ENCODE measurements around the gene CERCAM. TPM values are rescaled to one million over a fixed set of nuclear protein-coding genes. Genes with fewer than 3 reads are reported as not detected.

The CERCAM gene
- total RNA-seq, 2 experiments from 2014 or later = 0.33 to 0.57 TPM

DNA sequence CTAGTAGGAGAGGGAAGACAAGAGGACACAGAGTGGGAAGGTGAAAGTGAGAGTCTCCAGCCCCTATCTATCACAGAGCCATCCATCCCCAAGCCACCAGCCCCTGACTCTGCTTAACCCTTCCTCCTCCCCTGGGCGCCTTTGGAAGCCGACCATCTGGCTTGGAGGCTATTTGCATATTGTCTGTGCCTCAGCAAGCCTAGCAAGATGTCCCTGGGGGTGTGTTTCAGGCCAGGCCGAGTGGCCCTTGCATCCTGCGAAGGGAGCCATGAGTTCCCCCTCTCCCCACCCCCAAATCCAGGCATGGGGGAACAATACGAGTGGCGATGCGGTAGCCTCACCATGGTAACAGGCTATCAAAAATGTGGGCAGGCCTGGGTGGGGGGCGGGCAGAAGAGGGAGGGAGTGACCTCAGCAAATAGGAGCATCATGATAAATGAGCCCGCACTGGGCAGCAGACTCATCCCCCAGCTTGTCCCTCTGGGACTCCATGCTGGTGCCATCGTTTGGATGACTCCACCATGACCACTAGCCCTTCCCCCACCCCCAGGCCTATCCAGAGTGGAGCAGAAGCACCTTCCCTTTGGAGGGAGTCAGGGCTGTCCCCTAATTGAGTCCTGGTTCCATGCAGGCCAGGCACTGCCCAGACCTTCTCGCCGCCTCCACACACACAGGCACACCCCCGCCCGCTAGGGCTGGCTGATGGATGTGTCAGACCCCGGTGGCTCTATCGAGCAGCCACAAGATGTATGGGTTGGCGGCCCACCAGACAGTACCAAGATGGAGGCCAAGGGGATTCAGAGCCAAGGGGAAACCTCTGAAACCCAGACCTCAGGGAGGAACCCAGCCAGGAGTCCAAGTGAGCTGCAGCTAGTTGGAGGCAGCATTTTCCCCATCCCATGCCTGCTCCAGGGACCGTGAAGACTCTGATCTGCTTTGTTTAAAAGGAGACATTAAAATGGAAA, 34.9 kb upstream of the CERCAM start:
- Mint-ChIP-seq H3K4me3 (no peak overlapping the region), H3K27me3 (ENCODE audit: low read depth) (no peaks in the 10 kb centered on the region), H3K36me3 (ENCODE audit: low read depth) (peaks cover 13% of the 10 kb centered on the region), H3K27ac (no peak overlapping the region), H3K4me1 (ENCODE audit: low read depth) (no peaks in the 10 kb centered on the region), H3K9me3 (no peaks in the 10 kb centered on the region)
- CTCF ChIA-PET = interaction anchor here (0.6 to 1.2 kb wide), 4 partner anchors 24 to 316 kb away, joined by 3 to 4 read pairs (median 4); no protein-coding TSS in a partner anchor
- no peak for DNase-seq
- intact Hi-C loops (cut with micrococcal nuclease) = no loop called here

DNA sequence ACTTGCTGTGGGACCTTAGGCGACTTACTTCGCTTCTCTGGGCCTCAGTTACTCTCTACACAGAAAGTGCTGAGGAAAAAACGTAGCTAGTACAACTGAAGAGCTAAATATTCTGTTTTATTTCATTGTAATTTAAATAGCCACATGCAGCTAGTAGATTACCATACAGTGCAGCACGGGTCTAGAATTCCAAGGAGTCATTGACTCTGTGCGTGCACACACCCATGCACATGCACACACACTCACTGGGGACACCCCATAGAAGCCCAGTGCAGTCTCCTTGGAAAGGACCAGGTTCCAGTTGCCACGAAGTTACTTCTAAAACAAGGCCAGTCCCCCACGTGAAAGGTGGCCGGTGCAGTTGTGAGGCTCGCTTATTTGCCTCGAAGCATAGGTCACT, 32.5 kb upstream of the CERCAM start:
- CTCF ChIA-PET = no interaction called here
- Mint-ChIP-seq H3K4me1 (ENCODE audit: low read depth) (no peaks in the 10 kb centered on the region), H3K4me3 (no peak overlapping the region), H3K36me3 (ENCODE audit: low read depth) (peaks cover 22% of the 10 kb centered on the region), H3K9me3 (no peaks in the 10 kb centered on the region), H3K27ac (no peak overlapping the region), H3K27me3 (ENCODE audit: low read depth) (no peaks in the 10 kb centered on the region)
- intact Hi-C loops (cut with micrococcal nuclease) = no loop called here
- DNase-seq = no peak

DNA sequence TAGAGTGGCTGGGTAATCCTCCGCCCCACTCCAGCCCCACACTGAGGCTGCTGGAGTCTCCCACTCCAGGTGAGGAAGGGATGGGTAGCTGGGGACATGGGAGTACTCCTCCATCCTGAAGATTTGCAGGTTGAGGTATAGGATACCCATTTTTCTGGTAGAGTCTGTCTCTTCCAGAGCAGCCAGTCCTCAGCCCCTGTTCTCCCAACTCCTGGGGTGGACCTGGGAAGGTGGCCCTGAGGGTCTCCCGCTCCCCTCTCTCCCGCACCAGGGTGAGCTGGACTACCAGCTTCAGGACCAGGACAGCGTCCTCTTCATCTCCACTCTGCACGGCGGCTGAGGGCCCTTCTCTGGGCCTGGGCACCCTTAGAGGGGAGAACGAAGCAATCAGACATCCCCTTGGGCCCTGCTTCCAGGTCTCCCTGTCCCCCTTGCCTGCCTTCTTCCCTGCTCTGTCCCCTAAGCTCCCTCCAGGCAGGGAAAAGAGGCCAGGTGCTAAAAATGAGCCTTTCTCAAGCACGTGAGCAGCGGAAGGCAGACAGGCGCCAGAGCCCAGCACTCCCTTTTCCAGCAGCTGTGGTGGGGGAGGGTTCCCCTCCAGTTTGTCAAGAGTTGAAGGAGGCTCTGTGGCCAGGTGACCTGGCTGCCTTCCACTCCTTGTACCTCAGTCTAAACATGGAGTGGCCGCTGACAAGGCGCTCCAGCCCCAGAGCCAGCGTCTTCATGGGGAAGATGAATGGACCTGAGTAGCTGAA, 31.1 kb upstream of the CERCAM start:
- H3K36me3 Mint-ChIP-seq (ENCODE audit: low read depth) = peaks cover 20% of the 10 kb centered on the region
- no peaks in the 10 kb centered on the region for H3K27me3 Mint-ChIP-seq (ENCODE audit: low read depth)
- no peaks in the 10 kb centered on the region for H3K4me1 Mint-ChIP-seq (ENCODE audit: low read depth)
- intact Hi-C loops (cut with micrococcal nuclease) = no loop called here
- H3K9me3 Mint-ChIP-seq = no peaks in the 10 kb centered on the region
- no peak overlapping the region for H3K27ac Mint-ChIP-seq
- DNase-seq = no peak
- CTCF ChIA-PET = no interaction called here
- H3K4me3 Mint-ChIP-seq = no peak overlapping the region

DNA sequence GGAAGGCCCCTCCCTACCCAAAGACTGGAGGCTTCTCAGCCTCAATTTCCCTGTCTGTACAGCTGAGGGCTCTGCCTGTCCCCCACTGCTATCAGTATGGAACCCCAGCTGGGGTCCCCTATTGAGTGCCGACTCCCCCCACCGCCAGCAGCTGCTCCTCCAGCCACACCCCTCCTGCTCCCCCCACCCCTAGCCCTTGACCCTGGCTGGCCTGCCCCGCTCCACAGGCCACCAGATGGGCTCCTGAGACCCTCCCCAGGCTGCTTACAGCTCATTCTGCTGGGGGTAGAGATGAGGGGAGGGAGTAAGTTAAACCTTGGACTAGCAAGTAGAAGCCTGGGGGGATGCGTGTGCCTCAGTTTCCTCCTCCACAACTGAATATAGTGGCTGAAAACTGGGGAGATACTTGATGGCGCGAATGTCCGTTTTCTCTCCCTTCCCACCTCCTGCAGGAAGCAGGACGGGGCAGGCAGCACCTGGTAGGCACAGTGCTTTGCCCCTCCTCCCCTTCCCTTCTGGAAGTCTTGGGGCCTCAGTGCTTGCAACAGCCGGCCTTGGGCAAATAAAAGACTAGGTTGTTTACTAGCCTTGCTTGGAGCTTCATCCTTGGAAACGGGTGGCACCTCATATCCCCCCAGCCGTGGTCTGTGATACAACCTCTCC, 30.4 kb upstream of the CERCAM start:
- H3K36me3 Mint-ChIP-seq (ENCODE audit: low read depth) = peaks cover 20% of the 10 kb centered on the region
- DNase-seq = no peak
- no peak overlapping the region for H3K27ac Mint-ChIP-seq

DNA sequence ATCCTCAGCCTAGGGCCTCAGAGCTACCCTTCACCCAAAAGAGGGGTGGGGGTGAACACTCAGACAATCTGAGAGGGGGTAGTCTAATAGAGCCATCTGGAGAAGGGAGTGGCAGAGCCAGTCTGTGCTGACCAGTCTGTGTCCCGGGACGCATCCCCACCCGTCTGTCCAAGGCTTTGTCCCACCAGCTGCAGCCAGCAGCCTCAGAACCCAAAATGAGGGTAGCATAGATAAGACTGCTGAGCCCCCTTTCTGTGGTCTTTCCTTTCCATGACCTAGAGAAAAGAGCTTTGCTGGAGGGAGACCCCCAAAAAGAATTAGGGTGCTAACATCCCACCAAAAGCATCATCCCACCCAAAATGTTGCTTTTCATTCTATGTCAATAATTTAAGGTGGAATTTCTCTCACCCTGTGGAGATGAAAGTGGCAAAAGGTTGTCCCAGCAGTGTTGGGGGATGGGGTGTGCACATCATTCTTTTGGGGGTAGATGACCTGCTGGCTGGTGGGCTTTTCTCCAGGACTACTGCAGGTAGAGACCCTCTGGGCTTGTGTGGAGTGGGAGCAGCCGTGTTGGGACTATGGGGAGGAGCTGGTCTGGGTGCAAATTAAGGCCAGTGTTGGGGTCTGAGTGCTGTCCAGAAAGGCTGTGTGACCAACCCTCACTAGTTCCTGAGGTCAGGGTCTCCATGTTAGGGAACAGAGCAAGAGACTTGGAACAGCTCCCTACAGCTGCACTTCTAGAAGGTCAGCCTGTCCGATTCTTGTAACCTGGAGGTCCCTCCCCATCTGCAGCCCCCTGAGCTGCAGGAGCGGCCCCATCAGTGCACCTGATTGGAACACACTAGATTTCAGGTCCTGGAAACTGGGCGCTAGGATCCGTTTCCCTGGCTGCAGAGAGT, 29.6 kb upstream of the CERCAM start:
- no peak for DNase-seq
- Mint-ChIP-seq H3K27me3 (ENCODE audit: low read depth) (no peaks in the 10 kb centered on the region), H3K9me3 (no peaks in the 10 kb centered on the region), H3K27ac (no peak overlapping the region), H3K4me1 (ENCODE audit: low read depth) (no peaks in the 10 kb centered on the region), H3K4me3 (no peak overlapping the region), H3K36me3 (ENCODE audit: low read depth) (peaks cover 18% of the 10 kb centered on the region)
- intact Hi-C loops (cut with micrococcal nuclease) = no loop called here
- CTCF ChIA-PET = interaction anchor here (0.8 kb wide), 1 partner anchor 11 kb away, joined by 3 read pairs; no protein-coding TSS in a partner anchor

More for the DNA sequence above, 30.4 kb upstream of the CERCAM start:
- H3K4me1 Mint-ChIP-seq (ENCODE audit: low read depth) = no peaks in the 10 kb centered on the region
- H3K27me3 Mint-ChIP-seq (ENCODE audit: low read depth) = no peaks in the 10 kb centered on the region
- CTCF ChIA-PET = no interaction called here
- intact Hi-C loops (cut with micrococcal nuclease) = no loop called here
- H3K9me3 Mint-ChIP-seq = no peaks in the 10 kb centered on the region
- no peak overlapping the region for H3K4me3 Mint-ChIP-seq

DNA sequence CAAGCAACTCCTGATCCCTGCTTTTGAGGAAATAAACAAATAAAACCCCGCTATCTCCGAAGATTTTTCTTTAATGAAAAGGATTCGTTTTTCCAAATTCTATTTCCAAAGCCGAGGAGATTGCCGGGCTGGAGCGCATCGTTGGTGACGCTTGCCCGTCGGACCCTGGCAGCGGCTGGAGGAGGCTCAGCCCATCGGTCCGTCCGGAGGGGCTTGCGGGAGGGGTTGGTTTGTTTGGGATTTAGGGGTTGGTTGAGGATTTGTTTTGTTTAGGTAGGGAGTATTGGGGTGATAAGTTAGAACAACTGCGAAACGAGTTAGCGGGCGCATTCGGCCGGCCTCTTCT, 28.7 kb upstream of the CERCAM start:
- CTCF ChIA-PET = interaction anchor here (0.8 kb wide), 1 partner anchor 10 kb away, joined by 3 read pairs; no protein-coding TSS in a partner anchor
- Mint-ChIP-seq H3K27ac (no peak overlapping the region), H3K4me3 (no peak overlapping the region), H3K4me1 (ENCODE audit: low read depth) (no peaks in the 10 kb centered on the region), H3K9me3 (no peaks in the 10 kb centered on the region), H3K27me3 (ENCODE audit: low read depth) (peaks cover 2% of the 10 kb centered on the region), H3K36me3 (ENCODE audit: low read depth) (peaks cover 17% of the 10 kb centered on the region)
- intact Hi-C loops (cut with micrococcal nuclease) = no loop called here
- DNase-seq = no peak

DNA sequence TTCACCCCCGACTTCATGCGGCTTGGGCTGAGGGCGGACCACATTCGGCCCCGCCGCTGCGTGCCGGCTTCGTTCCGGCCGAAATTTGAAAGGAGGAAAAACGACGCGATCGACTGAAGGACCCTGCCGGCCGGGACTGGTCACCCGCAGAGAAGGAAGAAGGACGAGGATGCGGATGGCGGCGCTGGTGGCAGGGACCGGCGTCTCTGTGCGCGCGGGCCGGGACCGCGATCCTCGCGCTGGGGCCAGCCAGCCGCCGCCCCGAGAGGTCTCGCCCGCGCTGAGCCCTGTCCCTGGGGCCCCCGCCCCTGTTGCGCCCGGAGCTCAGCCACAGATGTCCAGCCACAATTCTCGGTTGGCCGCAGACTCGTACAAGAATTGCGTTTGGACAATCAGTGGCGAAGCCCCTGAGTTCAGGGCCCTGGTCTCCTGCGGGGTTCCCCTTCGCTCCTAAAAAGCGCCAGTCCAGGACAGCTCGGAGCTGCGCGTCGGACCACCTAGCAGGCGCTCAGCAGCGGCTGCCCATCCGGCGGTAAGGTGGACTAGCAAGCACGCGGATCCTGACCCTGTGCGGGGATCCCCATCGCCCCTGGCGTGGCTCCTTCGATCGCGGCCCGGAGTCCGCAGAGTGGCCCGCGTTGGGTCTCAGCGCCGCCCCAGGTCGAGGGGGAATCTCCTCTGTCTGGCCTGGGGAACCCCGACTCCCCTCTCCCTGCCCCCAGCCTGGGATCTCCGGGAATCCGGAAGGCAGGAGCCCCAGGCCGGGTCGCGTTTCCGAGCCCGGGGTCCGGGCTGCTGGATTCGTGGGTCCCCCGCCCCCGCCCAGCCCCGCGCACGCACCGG, 28.1 kb upstream of the CERCAM start:
- Mint-ChIP-seq H3K36me3 (ENCODE audit: low read depth) (peaks cover 16% of the 10 kb centered on the region), H3K27ac (no peak overlapping the region), H3K27me3 (ENCODE audit: low read depth) (peaks cover 8% of the 10 kb centered on the region), H3K9me3 (no peaks in the 10 kb centered on the region), H3K4me1 (ENCODE audit: low read depth) (no peaks in the 10 kb centered on the region), H3K4me3 (no peak overlapping the region)
- DNase-seq = no peak
- intact Hi-C loops (cut with micrococcal nuclease) = no loop called here
- CTCF ChIA-PET = interaction anchor here (0.6 kb wide), 1 partner anchor 88 kb away, joined by 3 read pairs; no protein-coding TSS in a partner anchor

DNA sequence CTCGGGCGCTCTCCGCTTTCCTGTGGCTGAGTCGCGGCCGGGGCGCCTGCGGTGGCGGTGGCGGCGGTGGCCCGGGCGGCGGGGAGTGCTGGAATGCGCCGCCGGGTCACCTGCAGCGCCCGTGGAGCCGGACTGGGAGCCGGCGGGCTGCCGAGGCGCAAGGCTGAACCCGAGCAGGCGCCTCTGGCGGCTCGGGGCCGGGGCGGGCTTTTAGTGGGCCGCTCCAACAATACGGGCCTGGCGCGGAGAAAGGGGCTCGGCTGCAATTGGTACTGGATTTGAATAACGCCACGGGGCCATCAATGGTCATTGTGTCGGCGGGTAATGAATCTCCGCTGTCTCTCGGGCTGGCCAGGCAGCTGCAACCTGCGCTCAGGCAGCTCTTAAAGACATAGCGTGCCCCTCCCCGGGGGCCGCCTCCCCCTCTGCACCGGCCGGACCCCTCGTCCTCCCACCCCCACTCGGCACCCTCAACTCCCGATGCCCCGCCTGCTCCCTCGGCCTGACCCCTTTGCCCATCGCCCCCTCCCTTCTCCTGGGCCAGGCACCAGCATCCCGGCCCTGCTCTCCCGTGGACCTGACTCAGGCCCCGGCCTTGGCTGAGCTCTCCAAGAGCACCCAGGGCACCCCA, 27.4 kb upstream of the CERCAM start:
- peaks cover 10% of the 10 kb centered on the region for H3K27me3 Mint-ChIP-seq (ENCODE audit: low read depth)
- no peak for DNase-seq
- peaks cover 16% of the 10 kb centered on the region for H3K36me3 Mint-ChIP-seq (ENCODE audit: low read depth)
- intact Hi-C loops (cut with micrococcal nuclease) = no loop called here
- no peaks in the 10 kb centered on the region for H3K4me1 Mint-ChIP-seq (ENCODE audit: low read depth)
- H3K4me3 Mint-ChIP-seq = no peak overlapping the region
- no peaks in the 10 kb centered on the region for H3K9me3 Mint-ChIP-seq
- no peak overlapping the region for H3K27ac Mint-ChIP-seq
- CTCF ChIA-PET = interaction anchor here (1.0 kb wide), 1 partner anchor 46 kb away, joined by 4 read pairs; no protein-coding TSS in a partner anchor

DNA sequence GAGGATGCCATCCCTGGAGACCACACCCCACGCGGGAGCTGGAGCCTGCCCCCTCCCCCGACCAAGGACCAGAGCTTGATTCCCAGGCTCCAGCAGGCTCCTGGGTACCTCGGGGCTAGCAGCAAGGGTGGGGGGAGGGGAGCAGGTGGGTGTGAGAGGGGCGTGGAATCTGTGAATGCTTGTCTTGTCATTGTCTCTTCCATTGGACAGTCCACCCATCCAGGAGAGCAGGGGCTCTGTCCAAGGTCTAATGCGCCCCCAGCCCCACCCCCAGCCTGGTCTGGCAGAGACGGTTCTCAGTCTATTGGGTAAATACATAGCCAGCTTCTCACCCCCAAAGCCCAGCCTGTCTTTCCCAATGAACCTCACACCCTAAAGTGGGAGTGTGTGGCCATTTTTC, 26.7 kb upstream of the CERCAM start:
- CTCF ChIA-PET = interaction anchor here (1.0 kb wide), 1 partner anchor 45 kb away, joined by 4 read pairs; no protein-coding TSS in a partner anchor
- no peak for DNase-seq
- Mint-ChIP-seq H3K36me3 (ENCODE audit: low read depth) (peaks cover 15% of the 10 kb centered on the region), H3K27ac (no peak overlapping the region), H3K4me3 (no peak overlapping the region), H3K4me1 (ENCODE audit: low read depth) (no peaks in the 10 kb centered on the region), H3K9me3 (no peaks in the 10 kb centered on the region), H3K27me3 (ENCODE audit: low read depth) (peaks cover 10% of the 10 kb centered on the region)
- intact Hi-C loops (cut with micrococcal nuclease) = no loop called here

DNA sequence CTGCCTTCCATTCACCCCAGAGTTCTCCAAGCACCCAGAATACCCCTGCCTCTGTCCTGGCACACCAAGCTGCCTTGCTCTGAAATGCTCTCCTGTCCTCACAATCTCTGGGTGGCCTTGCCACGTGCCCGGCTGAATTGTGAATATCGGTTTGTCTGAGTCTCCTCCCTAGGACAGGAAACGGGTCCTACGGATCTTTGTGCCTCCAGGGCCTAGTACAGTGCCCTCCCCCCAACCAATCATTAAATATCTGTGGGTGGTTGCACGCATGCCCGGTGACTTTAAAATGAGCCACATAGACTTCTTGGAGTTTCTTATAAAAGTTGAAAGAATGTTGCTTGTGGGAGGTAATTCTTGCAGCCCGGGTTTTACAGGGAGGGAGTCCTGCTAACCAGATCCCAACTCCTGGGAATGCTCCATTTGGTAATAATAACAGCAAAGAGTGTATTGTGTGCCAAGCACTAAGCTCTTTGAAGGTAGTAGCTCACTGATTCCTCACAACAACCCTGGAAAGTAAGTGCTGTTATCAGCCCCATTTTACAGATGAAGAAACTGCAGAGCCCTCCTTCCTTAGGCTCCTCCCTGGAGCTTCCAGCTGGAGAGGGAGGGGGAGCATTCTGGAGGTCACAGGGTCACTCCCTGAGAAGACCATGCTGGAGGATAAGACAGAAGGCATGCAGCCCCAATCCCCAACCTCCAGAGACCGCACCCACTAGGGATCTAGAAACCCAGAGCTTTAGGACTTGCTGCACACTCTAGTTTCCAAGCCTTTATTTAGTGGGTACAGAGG, 26.1 kb upstream of the CERCAM start:
- CTCF ChIA-PET = interaction anchor here (1.0 kb wide), 1 partner anchor 45 kb away, joined by 4 read pairs; no protein-coding TSS in a partner anchor
- Mint-ChIP-seq H3K9me3 (no peaks in the 10 kb centered on the region), H3K27ac (no peak overlapping the region), H3K27me3 (ENCODE audit: low read depth) (peaks cover 10% of the 10 kb centered on the region), H3K4me3 (no peak overlapping the region), H3K4me1 (ENCODE audit: low read depth) (no peaks in the 10 kb centered on the region), H3K36me3 (ENCODE audit: low read depth) (peaks cover 13% of the 10 kb centered on the region)
- DNase-seq = no peak
- intact Hi-C loops (cut with micrococcal nuclease) = no loop called here

All from activated naive CD4-positive, alpha-beta T cell treated with anti-CD3 and anti-CD28 coated beads for 36 hours (primary cell).